Panc1 (cell line): ENCODE measurements around the gene RIMBP2. TPM values are rescaled to one million over a fixed set of nuclear protein-coding genes. Genes with fewer than 3 reads are reported as not detected.

ENCODE experiments used
- ATAC-seq: fragments of 200-7000 bp; cut with Tn5 transposase; 2 replicates; pipeline ENCODE4 v1.9.1; 2020; ENCODE audit warnings: mild to moderate bottlenecking, moderate library complexity
- BruUV-seq: library from RNA; stranded (reverse); fragments of 400-500 nt; replicated peaks from 2 replicates; lab custom pipeline; 2021; lab: Mats Ljungman, UMichigan
- CTCF ChIA-PET: fragments of 300-600 bp; sonication (Branson Sonifier 250); formaldehyde crosslinking; loops from one replicate; lab custom pipeline; 2022; ENCODE audit warnings: antibody characterized with exemption; lab: Charles Lee
- POLR2A ChIA-PET: fragments of 300-600 bp; sonication (Branson Sonifier 250); formaldehyde crosslinking; loops from one replicate; lab custom pipeline; 2022; ENCODE audit warnings: antibody characterized with exemption; lab: Charles Lee
- DNase-seq: peaks from one replicate; pipeline ENCODE4 v3.0.0-alpha.2; 2010; ENCODE audit warnings: low read depth, low spot score
- H3K27ac ChIP-seq: 2 replicates; pipeline ENCODE4 v1.5.1; 2011; ENCODE audit warnings: mild to moderate bottlenecking, low read length, inconsistent platforms
- H3K27me3 ChIP-seq: fragments of 200-500 bp; sonication (Bioruptor generic); 2 replicates; pipeline ENCODE4 v1.6.0; 2014; ENCODE audit warnings: low read length, inconsistent platforms; ENCODE audit not compliant: control insufficient read depth, insufficient read depth
- H3K36me3 ChIP-seq: fragments of 200-500 bp; sonication (Bioruptor generic); 2 replicates; pipeline ENCODE4 v1.5.1; 2014; ENCODE audit warnings: inconsistent platforms, mild to moderate bottlenecking, low read length, moderate library complexity; ENCODE audit not compliant: control insufficient read depth, insufficient read depth
- H3K4me1 ChIP-seq: 2 replicates; pipeline ENCODE4 v1.5.1; 2011; ENCODE audit warnings: inconsistent platforms, mild to moderate bottlenecking, low read length, moderate library complexity; ENCODE audit not compliant: control insufficient read depth, insufficient read depth
- H3K4me3 ChIP-seq, 2 experiments: 2 replicates each; pipeline ENCODE4 v1.5.1; 2011 to 2012; ENCODE audit warnings: low read depth in 2 of 2, low read length in 2 of 2, mild to moderate bottlenecking in 2 of 2, inconsistent platforms in 1 of 2, moderate library complexity in 1 of 2
- H3K9me3 ChIP-seq: fragments of 200-500 bp; sonication (Bioruptor generic); 2 replicates; pipeline ENCODE4 v1.5.1; 2014; ENCODE audit warnings: low read depth, mild to moderate bottlenecking, inconsistent platforms, low read length, moderate library complexity; ENCODE audit not compliant: control insufficient read depth, insufficient read depth
- CTCF ChIP-seq: fragments of 450-650 bp; IDR thresholded peaks from 2 replicates; pipeline ENCODE4 v1.5.1; 2017; ENCODE audit warnings: mild to moderate bottlenecking
- POLR2AphosphoS5 ChIP-seq: IDR thresholded peaks from 2 replicates; pipeline ENCODE4 v1.6.1; 2012; ENCODE audit warnings: mild to moderate bottlenecking, low read depth, low read length, moderate library complexity
- REST ChIP-seq, 2 experiments: IDR thresholded peaks; 2 replicates each; pipeline ENCODE4 v1.6.1; 2011 to 2012; ENCODE audit warnings: low read depth in 2 of 2, control low read depth in 1 of 2, low read length in 1 of 2, mild to moderate bottlenecking in 1 of 2, moderate library complexity in 1 of 2; ENCODE audit not compliant: insufficient read depth in 1 of 2
- SIN3A ChIP-seq: IDR thresholded peaks from 2 replicates; pipeline ENCODE4 v1.6.1; 2012; ENCODE audit warnings: low read depth, mild to moderate bottlenecking, low read length, moderate library complexity, borderline replicate concordance; ENCODE audit not compliant: insufficient read depth
- TCF7L2 ChIP-seq: IDR thresholded peaks from 2 replicates; pipeline ENCODE4 v1.6.1; 2011; ENCODE audit warnings: mild to moderate bottlenecking, low read depth, low read length, inconsistent platforms
- in situ Hi-C: cut with HindIII; loops from 2 replicates; pipeline ENCODE4 v1.10.0; 2016; ENCODE audit warnings: low sequenced_read_pairs, low pct_unique_long_range_greater_than_20kb
- intact Hi-C: fragments of 100-400 bp; cut with micrococcal nuclease; formaldehyde crosslinking; loops from one replicate; pipeline ENCODE4 v1.10.0; 2022; ENCODE audit not compliant: unreplicated experiment
- total RNA-seq: library from RNA; stranded (reverse); gene quantifications from one replicate; pipeline ENCODE4 v1.2.1, GENCODE V29; 2021; ENCODE audit not compliant: unreplicated experiment

The RIMBP2 gene
- total RNA-seq, 1 experiment from 2014 or later = not detected

- in situ Hi-C loops (no loop called here), intact Hi-C loops (no loop called here)
- ChIA-PET POLR2A (no interaction called here), CTCF (no interaction called here)
- no peaks in the 10 kb centered on the region for H3K9me3 ChIP-seq
- no peak overlapping the region for H3K4me3 ChIP-seq
- no peak for TF ChIP-seq POLR2AphosphoS5
- no peak for TF ChIP-seq SIN3A
- TF ChIP-seq CTCF = no peak
- no peak for TF ChIP-seq REST (IDR thresholded peaks at IDR 0.05; ENCODE audit: insufficient read depth in 1 of 2, low read depth in 2 of 2, low read length in 1 of 2)
- TF ChIP-seq TCF7L2 = no peak
- no peaks in the 10 kb centered on the region for H3K36me3 ChIP-seq
- no peak for DNase-seq
- no peak overlapping the region for H3K27ac ChIP-seq
- H3K27me3 ChIP-seq = no peaks in the 10 kb centered on the region
- no peaks in the 10 kb centered on the region for H3K4me1 ChIP-seq
- no peak for ATAC-seq
- no TSS peak for BruUV-seq
Observed at GRCh38 chr12:130583317-130583716, 132.8 kb downstream of the RIMBP2 start.

GRCh38 chr12:130582286-130582685, 133.8 kb downstream of the RIMBP2 start:
- ATAC-seq (no peak), DNase-seq (no peak)
- no peaks in the 10 kb centered on the region for H3K27me3 ChIP-seq
- TF ChIP-seq SIN3A = no peak
- no peak for TF ChIP-seq REST (IDR thresholded peaks at IDR 0.05; ENCODE audit: insufficient read depth in 1 of 2, low read depth in 2 of 2, low read length in 1 of 2)
- H3K4me1 ChIP-seq = no peaks in the 10 kb centered on the region
- no peaks in the 10 kb centered on the region for H3K9me3 ChIP-seq
- H3K4me3 ChIP-seq = no peak overlapping the region
- no peaks in the 10 kb centered on the region for H3K36me3 ChIP-seq
- in situ Hi-C loops = no loop called here
- intact Hi-C loops = no loop called here
- ChIA-PET POLR2A (no interaction called here), CTCF (no interaction called here)
- no TSS peak for BruUV-seq
- no peak overlapping the region for H3K27ac ChIP-seq
